Hepatocyte (in vitro differentiated cells): ENCODE data around the gene SPAG4.

Experiments used
- CTCF ChIP-seq: fragments of 200-600 bp; sonication (generic); IDR thresholded peaks from 2 replicates; pipeline ENCODE4 v1.5.1; 2016; ENCODE audit warnings: antibody characterized with exemption, mild to moderate bottlenecking; ENCODE audit not compliant: poor library complexity
- EZH2 ChIP-seq: fragments of 200-600 bp; sonication (generic); IDR thresholded peaks from 2 replicates; pipeline ENCODE4 v1.6.1; 2016; ENCODE audit warnings: antibody characterized with exemption, mild to moderate bottlenecking, borderline replicate concordance

- TF ChIP-seq EZH2 (no peak), CTCF (no peak)
These were observed 26.1 kb downstream of the SPAG4 start for GRCh38 chr20:35641743-35642142.
